Stimulated activated CD8-positive, alpha-beta memory T cell treated with anti-CD3 and anti-CD28 coated beads, Interleukin-12 subunit alpha, Interleukin-12 subunit beta, amount 100 ng/mL, for 24 hours (primary cell): ENCODE data around the gene RGS5.
"Not testable (repeated sequence)": the region's sequence is repeated elsewhere in the genome, so short reads cannot be mapped to it uniquely, and the experiment has no call there.

ENCODE experiments used
- DNase-seq: peaks from one replicate; pipeline ENCODE4 v3.0.0-alpha.2; 2020; ENCODE audit errors: extremely low read depth

Gene RGS5

GRCh38 chr1:163202833-163203451 is at the start of gene RGS5:
Gene RGS5 (minus strand): TSS chr1:163202916. CDS start chr1:163202835, 81 bp downstream.
- no peak for DNase-seq

- no peak for DNase-seq
Observed at GRCh38 chr1:163250382-163250974, 47.8 kb upstream of the RGS5 start.

GRCh38 chr1:163248064-163248463 is 45.3 kb upstream of the RGS5 start:
- no peak for DNase-seq

- not testable (repeated sequence) for DNase-seq
Observed at GRCh38 chr1:163244648-163245047, 41.9 kb upstream of the RGS5 start.

GRCh38 chr1:163241746-163242145 is 39.0 kb upstream of the RGS5 start:
- no peak for DNase-seq

- no peak for DNase-seq
Observed at GRCh38 chr1:163240705-163241104, 38.0 kb upstream of the RGS5 start.

GRCh38 chr1:163233643-163234042 is 30.9 kb upstream of the RGS5 start:
- not testable (repeated sequence) for DNase-seq

GRCh38 chr1:163231385-163231784 is 28.7 kb upstream of the RGS5 start:
- DNase-seq, result no peak

- no peak for DNase-seq
Observed at GRCh38 chr1:163230827-163231226, 28.1 kb upstream of the RGS5 start.

- not testable (repeated sequence) for DNase-seq
Observed at GRCh38 chr1:163228271-163228670, 25.6 kb upstream of the RGS5 start.

GRCh38 chr1:163227126-163227525 is 24.4 kb upstream of the RGS5 start:
- DNase-seq, result no peak

- no peak for DNase-seq
Observed at GRCh38 chr1:163213626-163214025, 10.9 kb upstream of the RGS5 start.

GRCh38 chr1:163211667-163212066 is 9.0 kb upstream of the RGS5 start:
- DNase-seq, result no peak

GRCh38 chr1:163205513-163205912 is 2.8 kb upstream of the RGS5 start:
- DNase-seq, result no peak

- no peak for DNase-seq
Observed at GRCh38 chr1:163203561-163203960, 845 bp upstream of the RGS5 start.

GRCh38 chr1:163201906-163202305 is 810 bp downstream of the RGS5 start:
- DNase-seq, result no peak

GRCh38 chr1:163197022-163197421 is 5.7 kb downstream of the RGS5 start:
- no peak for DNase-seq

- DNase-seq, result no peak
Observed at GRCh38 chr1:163196449-163196787, 6.3 kb downstream of the RGS5 start.

GRCh38 chr1:163195728-163196448 is 6.8 kb downstream of the RGS5 start:
- no peak for DNase-seq

GRCh38 chr1:163191301-163191700 is 11.4 kb downstream of the RGS5 start:
- no peak for DNase-seq

- DNase-seq, result no peak
Observed at GRCh38 chr1:163188947-163189346, 13.8 kb downstream of the RGS5 start.

GRCh38 chr1:163187849-163188248 is 14.9 kb downstream of the RGS5 start:
- no peak for DNase-seq

- DNase-seq, result no peak
Observed at GRCh38 chr1:163186862-163187261, 15.9 kb downstream of the RGS5 start.
